ENCODE data around the gene OR13C8.
"Not testable (repeated sequence)": the region's sequence is repeated elsewhere in the genome, so short reads cannot be mapped to it uniquely, and the experiment has no call there.

OR13C8 gene

GRCh38 chr9:104568868-104569267 lies at the start of gene OR13C8:
Gene OR13C8, plus strand, starts transcription at chr9:104569168. Its CDS starts 0 bp downstream, at chr9:104569168.
- no peak for DNase-seq

- not testable (repeated sequence) for DNase-seq
These were observed 48.7 kb upstream of the OR13C8 start for GRCh38 chr9:104520241-104520640.

GRCh38 chr9:104527109-104527508 lies 41.9 kb upstream of the OR13C8 start, which contains the start of gene OR13C4:
Gene OR13C4, minus strand, starts transcription at chr9:104527209. Its CDS starts 0 bp downstream, at chr9:104527209.
- no peak for DNase-seq

- no peak for DNase-seq
These were observed 32.2 kb upstream of the OR13C8 start, which contains the start of gene OR13C3 for GRCh38 chr9:104536756-104537155. Gene OR13C3, minus strand, starts transcription at chr9:104536856. Its CDS starts 133 bp downstream, at chr9:104536723.

- DNase-seq = no peak
These were observed 29.7 kb upstream of the OR13C8 start for GRCh38 chr9:104539275-104539674.

GRCh38 chr9:104544644-104545043 lies 24.3 kb upstream of the OR13C8 start:
- DNase-seq = no peak

GRCh38 chr9:104553261-104553660 lies 15.7 kb upstream of the OR13C8 start:
- DNase-seq = no peak

- no peak for DNase-seq
These were observed 13.4 kb upstream of the OR13C8 start for GRCh38 chr9:104555521-104555920.

- no peak for DNase-seq
These were observed 11.9 kb upstream of the OR13C8 start for GRCh38 chr9:104556830-104557634.

GRCh38 chr9:104564358-104564757 lies 4.6 kb upstream of the OR13C8 start:
- no peak for DNase-seq

- DNase-seq = no peak
These were observed 3.6 kb downstream of the OR13C8 start for GRCh38 chr9:104572612-104573011.

- DNase-seq = no peak
These were observed 6.5 kb downstream of the OR13C8 start for GRCh38 chr9:104575456-104575855.

- DNase-seq = no peak
These were observed 8.3 kb downstream of the OR13C8 start for GRCh38 chr9:104577263-104577662.

GRCh38 chr9:104580562-104580961 lies 11.6 kb downstream of the OR13C8 start:
- no peak for DNase-seq

GRCh38 chr9:104586496-104587180 lies 17.7 kb downstream of the OR13C8 start:
- no peak for DNase-seq

GRCh38 chr9:104589626-104590025 lies 20.7 kb downstream of the OR13C8 start:
- no peak for DNase-seq

- not testable (repeated sequence) for DNase-seq
These were observed 29.8 kb downstream of the OR13C8 start for GRCh38 chr9:104598749-104599148.

- not testable (repeated sequence) for DNase-seq
These were observed 30.3 kb downstream of the OR13C8 start, which contains the start of gene OR13C5 for GRCh38 chr9:104599313-104599712. Gene OR13C5, minus strand, starts transcription at chr9:104599413. Its CDS starts 0 bp downstream, at chr9:104599413.

- no peak for DNase-seq
These were observed 35.8 kb downstream of the OR13C8 start for GRCh38 chr9:104604801-104605200.

GRCh38 chr9:104605527-104605926 lies 36.6 kb downstream of the OR13C8 start, which contains the start of gene OR13C2:
Gene OR13C2, minus strand, starts transcription at chr9:104605627. Its CDS starts 0 bp downstream, at chr9:104605627.
- DNase-seq = not testable (repeated sequence)

GRCh38 chr9:104606152-104606551 lies 37.2 kb downstream of the OR13C8 start:
- DNase-seq = no peak

- no peak for DNase-seq
These were observed 39.4 kb downstream of the OR13C8 start for GRCh38 chr9:104608336-104608735.

GRCh38 chr9:104611213-104611612 lies 42.2 kb downstream of the OR13C8 start:
- DNase-seq = no peak

- DNase-seq = no peak
These were observed 48.5 kb downstream of the OR13C8 start for GRCh38 chr9:104617418-104617817.

Measured in NCI-H187 treated with DMSO at 0.1 percent for 48 hours (cell line).